Kidney (tissue), 14 donors: ENCODE measurements around the gene DLG2. TPM values are rescaled to one million over a fixed set of nuclear protein-coding genes. Genes with fewer than 3 reads are reported as not detected.
A peak's percentile ranks its signal among the peaks of the same experiment; 100 is the strongest.

Source experiments
- DNase-seq, 5 donors: peaks; one replicate each; pipeline ENCODE4 v3.0.0-alpha.2; 2013 to 2020
- FAIRE-seq: peaks from 2 replicates; lab custom pipeline; 2012; peaks lifted over from hg19 to GRCh38; lab: Jason Lieb, UNC
- H3K27ac ChIP-seq, 2 donors: one replicate each; pipeline ENCODE4 v1.7.0; 2013; ENCODE audit warnings: low read depth in 2 of 2, low read length in 2 of 2, inconsistent platforms in 1 of 2
- H3K27me3 ChIP-seq: one replicate; pipeline ENCODE4 v1.7.1; 2013; ENCODE audit warnings: low read length, inconsistent platforms; ENCODE audit not compliant: control insufficient read depth, insufficient read depth
- H3K36me3 ChIP-seq, 3 donors: one replicate each; pipeline versions ENCODE4 v1.7.0 to v1.7.1; 2013; ENCODE audit warnings: low read length in 3 of 3, control low read depth in 1 of 3, inconsistent platforms in 1 of 3; ENCODE audit not compliant: insufficient read depth in 3 of 3, control insufficient read depth in 2 of 3
- H3K4me1 ChIP-seq, 3 donors: one replicate each; pipeline versions ENCODE4 v1.7.0 to v1.7.1; 2013; ENCODE audit warnings: low read length in 3 of 3, inconsistent platforms in 1 of 3, low read depth in 1 of 3; ENCODE audit not compliant: control insufficient read depth in 2 of 3, insufficient read depth in 2 of 3
- H3K4me3 ChIP-seq, 3 donors: one replicate each; pipeline versions ENCODE4 v1.7.0 to v1.8.1; 2013; ENCODE audit warnings: low read length in 3 of 3, control low read depth in 1 of 3, inconsistent platforms in 1 of 3
- H3K9ac ChIP-seq, 3 donors: one replicate each; pipeline versions ENCODE4 v1.7.0 to v1.7.1; 2013; ENCODE audit warnings: low read length in 3 of 3, control low read depth in 1 of 3, inconsistent platforms in 1 of 3
- H3K9me3 ChIP-seq, 3 donors: one replicate each; pipeline versions ENCODE4 v1.7.0 to v1.7.1; 2013; ENCODE audit warnings: low read length in 3 of 3, control low read depth in 1 of 3, inconsistent platforms in 1 of 3; ENCODE audit not compliant: control insufficient read depth in 2 of 3, insufficient read depth in 1 of 3
- CTCF ChIP-seq: IDR thresholded peaks from 3 replicates; pipeline ENCODE4 v1.5.1; 2012; ENCODE audit warnings: mild to moderate bottlenecking, moderate library complexity, borderline replicate concordance; ENCODE audit not compliant: insufficient read depth; ENCODE audit errors: extremely low read depth
- intact Hi-C: fragments of 100-400 bp; cut with DNase I; formaldehyde crosslinking; loops from one replicate; pipeline ENCODE4 v1.11.1; 2022
- polyA plus RNA-seq: library from polyadenylated mRNA; stranded (reverse); fragments of 350-450 nt; fragmentation: Illumina TruSeq; extraction: RNeasy Lipid Tissue Mini Kit (QIAGEN cat#74804); gene quantifications from one replicate; pipeline ENCODE4 v1.2.3, GENCODE V29; 2014; ENCODE audit warnings: low read depth, low replicate concordance; ENCODE audit not compliant: insufficient read depth
- total RNA-seq: library from RNA; stranded (reverse); fragmentation: NEBNext Ultra II Directional; extraction: Animal tissue kit (Norgen Biotek cat#: 25700); gene quantifications from one replicate; pipeline ENCODE4 v1.2.1, GENCODE V29; 2021
- donor health status: control.
- donor health status: control.
- donor health status: control.
- donor health status: control.
- donor health status: control.
- donor health status: DM: yes; HTN: yes; CAD: no.
- donor health status: Normal renal cell carcinoma (clear cell type).

Gene DLG2
- total and polyA plus RNA-seq, 2 donors from 2014 or later: 2.9 to 7.2 TPM

- no peak overlapping the region for H3K4me3 ChIP-seq
- H3K4me1 ChIP-seq: no peaks in the 10 kb centered on the region
- H3K9ac ChIP-seq: no peak overlapping the region
- no peak for TF ChIP-seq CTCF
- peaks cover 0 to 3% (median 0%) of the 10 kb centered on the region in 3 donors for H3K9me3 ChIP-seq
- no peak for FAIRE-seq
- H3K36me3 ChIP-seq: no peaks in the 10 kb centered on the region
- intact Hi-C loops: no loop called here
- no peaks in the 10 kb centered on the region for H3K27me3 ChIP-seq
- DNase-seq: peak in 1 of 5 donors; percentile 11
- H3K27ac ChIP-seq: no peak overlapping the region
These were observed 1537.8 kb downstream of the DLG2 start for GRCh38 chr11:84089072-84090057.

- intact Hi-C loops: no loop called here
- Histone ChIP-seq H3K27ac (no peak overlapping the region), H3K4me1 (no peaks in the 10 kb centered on the region), H3K9me3 (no peaks in the 10 kb centered on the region), H3K36me3 (no peaks in the 10 kb centered on the region), H3K4me3 (no peak overlapping the region), H3K27me3 (no peaks in the 10 kb centered on the region), H3K9ac (no peak overlapping the region)
- FAIRE-seq (no peak), DNase-seq (no peak)
- TF ChIP-seq CTCF: no peak
These were observed 1555.3 kb downstream of the DLG2 start for GRCh38 chr11:84071851-84072250.

GRCh38 chr11:84069048-84069447 lies 1558.1 kb downstream of the DLG2 start:
- no peak for TF ChIP-seq CTCF
- Histone ChIP-seq H3K4me3 (no peak overlapping the region), H3K27me3 (no peaks in the 10 kb centered on the region), H3K27ac (no peak overlapping the region), H3K9me3 (no peaks in the 10 kb centered on the region), H3K36me3 (no peaks in the 10 kb centered on the region), H3K9ac (no peak overlapping the region), H3K4me1 (no peaks in the 10 kb centered on the region)
- FAIRE-seq: no peak
- DNase-seq: no peak
- intact Hi-C loops: no loop called here
